T follicular helper cell (primary cell): ENCODE results near the gene CEBPA.
"Not testable (repeated sequence)": the region's sequence is repeated elsewhere in the genome, so short reads cannot be mapped to it uniquely, and the experiment has no call there.

Source experiments
- DNase-seq: peaks from one replicate; pipeline ENCODE4 v3.0.0-alpha.2; 2020; ENCODE audit warnings: low read depth

CEBPA gene

GRCh38 chr19:33324628-33325027, 22.3 kb upstream of the CEBPA start:
- DNase-seq, result no peak

DNA sequence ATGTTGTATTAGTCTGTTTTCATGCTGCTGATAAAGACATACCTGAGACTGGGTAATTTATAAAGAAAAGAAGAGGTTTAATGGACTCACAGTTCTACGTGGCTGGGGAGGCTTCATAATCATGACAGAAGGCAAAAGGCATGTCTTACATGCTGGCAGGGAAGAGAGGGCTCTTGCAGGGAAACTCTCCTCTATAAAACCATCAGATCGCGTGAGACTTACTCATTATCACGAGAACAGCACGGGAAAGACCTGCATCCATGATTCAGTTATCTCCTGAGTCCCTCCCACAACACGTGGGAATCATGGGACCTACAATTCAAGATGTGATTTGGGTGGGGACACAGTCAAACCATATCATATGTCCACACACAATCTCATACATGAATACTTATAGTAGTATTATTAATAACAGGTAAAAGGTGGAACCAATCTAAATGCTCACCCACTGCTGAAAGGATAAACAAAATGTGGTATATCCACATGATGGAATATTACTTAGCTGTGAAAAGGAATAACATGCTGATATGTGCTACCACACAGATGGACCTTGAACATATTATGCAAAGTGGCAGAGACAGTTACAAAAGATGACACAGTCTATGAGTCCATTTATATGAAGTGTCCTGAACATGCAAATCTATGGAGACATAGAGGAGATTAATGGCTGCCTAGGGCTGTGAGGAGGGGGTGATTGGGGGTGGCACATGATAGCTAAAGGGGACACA, 20.9 kb upstream of the CEBPA start:
- DNase-seq, result no peak

DNA sequence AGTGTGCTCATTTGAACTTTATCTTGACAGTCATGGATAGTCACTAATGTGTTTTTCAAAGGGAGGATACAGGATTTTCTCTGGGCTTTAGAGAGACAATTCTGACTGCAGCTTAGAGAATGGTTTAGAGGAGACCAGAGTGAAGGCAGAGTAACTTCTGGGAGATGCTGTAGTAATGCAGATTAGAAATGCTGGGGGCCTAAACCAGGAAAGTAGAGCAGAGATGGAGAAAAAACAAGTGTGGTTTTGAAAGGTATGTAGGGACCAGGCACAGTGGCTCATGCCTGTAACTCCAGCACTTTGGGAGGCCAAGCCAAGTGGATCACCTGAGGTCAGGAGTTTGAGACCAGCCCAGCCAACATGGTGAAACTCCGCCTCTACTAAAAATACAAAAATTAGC, 18.3 kb upstream of the CEBPA start:
- DNase-seq, result no peak

DNA sequence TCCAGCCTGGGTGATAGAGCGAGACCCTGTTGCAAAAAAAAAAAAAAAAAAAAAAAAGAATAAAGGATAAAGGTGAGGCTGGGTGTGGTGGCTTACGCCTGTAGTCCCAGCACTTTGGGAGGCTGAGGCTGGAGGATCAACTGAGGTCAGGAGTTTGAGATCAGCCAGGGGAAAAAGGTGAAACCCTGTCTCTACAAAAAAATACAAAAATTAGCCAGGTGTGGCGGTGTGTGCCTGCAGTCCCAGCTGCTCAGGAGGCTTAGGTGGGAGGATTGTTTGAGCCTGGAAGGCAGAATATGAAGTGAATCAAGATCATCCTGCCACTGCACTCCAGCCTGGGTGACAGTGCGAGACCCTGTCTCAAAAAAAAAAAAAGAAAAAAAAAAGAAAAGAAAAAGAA, 15.7 kb upstream of the CEBPA start:
- DNase-seq, result not testable (repeated sequence)

GRCh38 chr19:33317517-33317916, 15.2 kb upstream of the CEBPA start:
- DNase-seq, result no peak

DNA sequence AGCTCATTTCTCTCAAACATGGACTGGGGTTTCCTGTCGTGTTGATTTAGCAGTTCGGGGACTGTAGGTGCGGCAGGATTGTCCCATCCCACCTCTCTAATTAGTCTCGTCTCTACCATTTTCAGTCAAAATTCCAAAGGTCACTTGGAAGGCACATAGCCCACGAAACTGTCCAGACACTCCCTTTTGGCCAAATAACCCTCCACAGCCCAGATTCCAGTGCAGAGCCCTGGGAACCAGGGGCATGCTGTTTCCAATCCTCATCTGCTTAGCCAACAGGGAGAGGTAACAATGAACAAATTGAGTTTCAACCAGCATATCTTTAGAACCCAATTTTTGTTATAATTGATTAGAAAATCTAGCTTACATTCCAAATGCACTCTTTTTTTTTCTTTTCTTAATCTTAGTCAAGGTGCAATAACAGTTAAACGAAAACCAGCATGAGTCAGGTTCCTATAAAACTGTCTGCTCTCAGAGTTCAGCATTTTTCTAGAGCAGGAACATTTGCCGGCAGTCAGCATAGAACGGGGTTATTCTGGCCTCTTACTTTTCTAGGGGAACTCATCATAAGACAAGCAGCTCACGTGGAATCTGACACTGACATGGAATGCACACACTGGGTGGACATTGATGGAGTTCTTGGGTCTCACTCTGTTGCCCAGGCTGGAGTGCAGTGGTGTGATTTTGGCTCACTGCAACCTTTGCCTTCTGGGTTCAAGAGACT, 14.4 kb upstream of the CEBPA start:
- no peak for DNase-seq

DNA sequence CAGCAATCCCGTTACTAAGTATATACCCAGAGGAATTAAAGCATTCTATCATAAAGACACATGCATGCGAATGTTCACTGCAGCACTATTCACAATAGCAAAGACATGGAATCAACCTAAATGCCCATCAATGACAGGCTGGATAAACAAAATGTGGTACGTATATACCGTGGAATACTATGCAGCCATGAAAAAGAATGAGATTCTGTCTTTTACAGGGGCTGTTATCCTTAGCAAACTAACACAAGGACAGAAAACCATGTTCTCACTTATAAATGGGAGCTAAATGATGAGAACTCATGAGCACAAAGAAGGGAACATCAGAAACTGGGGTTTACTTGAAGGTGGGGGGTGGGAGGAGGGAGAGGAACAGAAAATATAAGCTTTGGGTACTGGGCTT, 10.5 kb upstream of the CEBPA start:
- not testable (repeated sequence) for DNase-seq

DNA sequence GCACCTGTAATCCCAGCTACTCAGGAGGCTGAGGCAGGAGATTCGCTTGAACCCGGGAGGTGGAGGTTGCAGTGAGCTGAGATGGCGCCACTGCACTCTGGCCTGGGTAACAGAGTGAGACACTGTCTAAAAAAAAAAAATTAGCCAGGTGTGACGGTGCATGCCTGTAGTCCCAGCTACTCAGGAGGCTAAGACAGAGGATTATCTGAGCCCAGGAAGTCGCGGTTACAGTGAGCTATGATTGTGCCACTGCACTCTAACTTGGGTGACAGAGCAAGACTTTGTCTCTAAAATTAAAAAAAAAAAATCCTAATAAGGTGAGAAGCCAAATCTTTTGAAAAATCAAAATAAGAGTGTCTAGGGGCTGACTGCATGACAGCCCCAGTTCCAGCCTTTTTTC, 9.7 kb upstream of the CEBPA start:
- DNase-seq, result no peak

DNA sequence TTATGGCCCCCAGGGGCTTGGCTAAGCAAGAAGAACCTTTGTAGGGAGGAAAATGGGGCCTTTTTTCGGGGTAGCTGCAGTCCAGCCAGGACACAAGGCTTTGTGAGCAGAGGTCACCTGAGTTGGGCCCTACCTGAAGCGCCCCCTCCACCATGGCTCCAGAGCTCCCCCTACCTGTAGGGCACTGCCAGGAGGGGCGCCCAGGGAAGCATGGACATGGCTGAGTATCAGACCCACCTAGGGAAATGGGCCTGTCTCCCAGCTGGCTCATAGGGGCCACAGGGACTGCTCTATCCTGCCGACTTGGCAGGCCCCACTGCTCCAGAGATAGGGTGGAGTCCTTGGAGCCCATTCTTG, 9.0 kb upstream of the CEBPA start:
- no peak for DNase-seq

DNA sequence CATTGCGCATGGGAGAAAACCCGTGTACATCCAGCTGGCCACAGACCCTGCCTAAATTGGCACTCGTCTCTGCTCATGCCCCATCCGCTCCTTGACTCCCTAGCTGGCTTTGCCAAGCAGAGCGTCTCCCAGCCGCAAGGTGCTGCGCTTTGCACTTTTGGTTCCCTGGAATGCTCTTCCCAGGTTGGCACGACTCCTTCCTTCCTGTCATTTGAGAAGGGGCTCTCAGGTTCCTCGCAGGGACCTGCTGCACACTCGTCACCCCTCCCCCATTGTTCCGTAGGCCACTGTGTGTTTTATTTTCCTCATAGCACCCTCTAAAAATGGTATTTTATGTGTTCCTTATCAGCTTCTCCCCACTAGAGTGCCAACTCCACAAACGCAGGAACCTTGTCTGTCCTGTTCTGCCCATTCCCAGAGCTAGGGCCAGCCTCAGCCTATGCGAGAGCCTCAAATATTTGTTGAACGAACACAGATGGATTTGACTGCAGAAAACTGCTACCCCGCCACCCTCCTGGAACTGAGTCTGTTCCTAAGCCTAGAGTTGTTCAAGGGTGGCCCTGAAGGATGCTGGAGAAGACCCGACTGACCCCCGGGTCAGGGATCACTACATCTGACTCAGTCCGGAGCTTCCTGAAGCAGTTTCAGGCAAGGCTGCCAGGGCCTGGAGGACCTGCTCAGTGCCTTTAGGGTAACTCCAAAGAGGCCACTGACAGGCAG, 8.4 kb upstream of the CEBPA start:
- DNase-seq, result no peak

DNA sequence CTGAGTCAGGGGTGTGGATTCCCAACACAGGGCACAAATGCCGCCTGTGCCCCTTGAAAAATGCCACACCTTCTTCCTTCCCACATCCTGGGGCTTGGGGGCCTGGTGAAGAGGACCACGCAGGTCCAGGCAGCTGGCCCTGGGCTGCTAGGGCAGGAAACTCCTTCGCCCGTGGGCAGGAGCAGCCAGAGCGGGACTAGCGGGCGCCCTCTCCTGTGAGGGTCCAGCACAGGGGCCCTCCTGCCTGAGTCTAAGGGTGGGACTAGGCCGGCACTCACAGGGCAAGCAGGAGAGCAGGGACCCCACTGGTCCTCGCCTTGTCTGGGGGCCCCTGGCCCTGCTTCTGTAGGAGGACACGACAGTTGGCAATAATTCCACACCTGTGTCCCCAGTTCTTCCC, 7.5 kb upstream of the CEBPA start:
- DNase-seq, result no peak

DNA sequence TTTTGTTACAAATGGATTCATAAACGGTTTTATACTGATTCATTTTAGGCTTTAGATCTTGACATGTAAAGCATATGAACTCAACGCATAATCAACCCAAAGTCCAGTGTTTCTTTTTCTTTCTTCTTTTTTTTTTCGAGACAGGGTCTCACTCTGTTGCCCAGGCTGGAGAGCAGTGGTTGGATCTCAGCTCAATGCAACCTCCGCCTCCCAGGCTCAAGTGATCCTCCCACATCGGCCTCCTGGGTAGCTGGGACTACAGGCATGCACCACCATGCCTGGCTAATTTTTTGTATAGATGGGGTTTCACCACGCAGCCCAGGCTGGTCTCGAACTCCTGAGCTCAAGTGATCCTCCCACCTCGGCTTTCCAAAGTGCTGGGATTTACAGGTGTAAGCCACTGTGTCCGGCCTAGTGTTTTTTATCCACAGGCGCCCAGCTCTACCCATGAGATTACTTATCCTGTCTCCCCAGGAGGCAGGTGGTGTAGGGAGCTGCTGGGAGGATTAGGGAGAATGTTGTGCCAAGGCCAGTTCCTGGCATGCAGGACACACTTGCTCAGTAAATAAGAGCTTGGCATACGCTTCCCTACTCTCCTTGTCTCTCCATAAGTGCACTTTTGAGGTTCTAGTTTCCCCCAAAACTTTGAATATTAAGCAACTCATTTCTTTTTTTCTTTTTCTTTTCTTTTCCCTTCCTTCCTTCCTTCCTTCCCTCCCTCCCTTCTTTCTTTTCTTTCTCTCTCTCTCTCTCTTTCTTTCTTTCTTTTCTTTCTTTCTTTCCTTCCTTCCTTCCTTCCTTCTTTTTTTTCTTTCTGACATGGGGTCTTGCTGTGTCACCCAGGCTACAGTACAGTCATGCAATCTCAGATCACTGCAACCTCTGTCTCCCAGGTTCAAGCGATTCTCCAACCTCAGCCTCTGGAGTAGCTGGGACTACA, 4.8 kb upstream of the CEBPA start:
- DNase-seq, result no peak

DNA sequence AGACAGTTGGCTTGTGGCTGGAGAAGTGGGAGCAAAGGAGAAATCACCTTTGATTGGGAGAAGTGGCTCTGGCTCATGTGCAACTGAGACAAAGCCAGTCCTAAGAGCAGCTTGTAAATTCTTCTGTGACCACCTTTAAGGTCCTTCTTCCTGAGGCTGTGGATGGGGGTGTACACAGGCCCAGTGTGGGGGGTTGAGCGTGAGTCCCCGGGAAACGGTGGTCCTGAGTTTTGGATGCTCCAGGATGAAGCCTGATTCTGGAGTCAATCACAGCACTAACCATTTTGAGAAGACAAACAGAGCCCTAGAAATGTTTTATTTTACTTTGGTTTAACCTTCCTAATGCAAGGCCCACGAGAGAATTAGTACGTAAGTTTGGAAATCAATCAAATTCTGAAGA, 3.9 kb upstream of the CEBPA start:
- DNase-seq, result no peak

DNA sequence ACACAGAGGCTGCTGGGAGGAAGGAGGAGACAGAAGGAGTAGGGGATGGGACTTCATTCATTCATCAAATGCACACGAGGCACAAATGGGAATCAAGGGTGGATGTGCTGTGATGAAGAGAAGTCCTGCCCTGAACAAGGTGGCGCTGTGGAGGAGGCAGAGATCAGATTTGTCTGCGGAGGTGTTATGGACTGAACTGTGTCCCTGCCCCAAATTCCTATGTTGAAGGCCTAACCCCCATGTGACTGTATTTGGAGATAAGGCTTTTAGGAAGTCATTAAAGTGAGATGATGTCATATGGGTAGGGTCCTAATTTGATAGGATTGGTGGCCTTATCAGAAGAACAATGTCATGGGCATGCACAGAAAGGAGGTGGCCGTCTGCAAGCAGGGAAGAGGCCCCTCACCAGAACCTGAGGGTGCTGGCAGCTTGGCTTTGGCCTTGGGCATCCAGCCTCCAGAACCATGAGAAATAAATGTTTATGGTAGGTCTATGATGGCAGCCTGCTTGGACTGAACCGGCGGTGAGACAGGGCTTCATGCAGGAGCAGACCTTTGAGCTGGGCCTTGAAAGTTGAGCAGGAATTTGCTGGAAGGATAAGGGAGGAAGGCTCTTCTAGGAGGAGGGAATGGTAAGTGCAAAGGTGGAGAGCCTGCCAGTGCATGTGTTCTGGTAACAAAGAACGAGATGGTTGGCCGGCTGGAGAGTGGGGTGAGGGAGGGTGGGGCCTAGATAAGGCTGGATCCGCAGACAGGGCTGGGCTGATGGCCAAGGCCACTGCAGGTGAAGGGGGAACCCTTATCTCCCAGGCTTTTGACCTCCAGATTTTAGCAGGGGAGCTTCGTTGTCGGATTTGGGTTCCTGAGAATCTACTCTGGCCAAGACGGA, 2.7 kb upstream of the CEBPA start:
- no peak for DNase-seq

- DNase-seq, result no peak
Observed at GRCh38 chr19:33304371-33304759, 2.0 kb upstream of the CEBPA start.

- DNase-seq, result no peak
Observed at GRCh38 chr19:33303791-33304345, 1.5 kb upstream of the CEBPA start.

DNA sequence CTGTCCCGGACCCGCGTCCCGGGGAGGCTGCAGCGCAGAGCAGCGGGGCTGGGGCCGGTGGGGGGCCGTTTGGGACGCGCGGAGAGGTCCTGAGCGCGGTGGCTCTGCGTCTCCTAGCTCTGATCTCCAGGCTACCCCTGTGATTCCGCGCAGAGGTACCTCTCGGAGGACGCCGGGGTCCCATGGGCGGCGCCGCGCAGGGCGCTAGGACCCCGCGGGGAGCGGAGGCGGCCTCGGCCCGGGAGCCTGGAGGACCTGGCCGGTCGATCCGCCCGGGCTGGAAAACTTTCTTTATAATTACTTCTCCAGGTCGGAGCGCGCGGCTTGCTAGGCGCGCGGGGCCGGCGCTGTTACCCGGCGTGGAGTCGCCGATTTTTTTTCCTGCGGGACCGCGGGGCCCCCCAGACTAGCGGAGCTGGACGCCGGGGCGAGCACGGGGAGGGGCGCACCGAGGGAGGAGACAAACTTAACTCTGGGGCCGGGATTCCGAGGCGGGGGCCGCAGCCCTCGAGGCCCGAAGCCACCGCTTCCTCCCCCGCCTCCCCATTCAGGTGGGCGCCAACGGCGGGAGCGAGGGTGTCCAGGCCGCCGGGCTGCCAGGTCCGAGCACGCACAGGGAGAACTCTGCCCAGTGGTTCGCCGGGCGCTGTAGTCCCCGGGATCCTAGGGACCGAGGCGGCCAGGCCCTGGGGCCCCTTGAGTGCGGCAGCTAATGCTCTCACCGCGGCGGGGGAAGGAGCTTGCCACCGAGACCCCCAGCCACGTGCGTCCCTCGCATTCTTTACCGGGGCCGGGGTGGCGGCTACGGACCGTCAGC, 848 bp upstream of the CEBPA start:
- DNase-seq, result no peak

GRCh38 chr19:33301900-33302174, 497 bp downstream of the CEBPA start:
- DNase-seq, result no peak

GRCh38 chr19:33301144-33301899, 1.0 kb downstream of the CEBPA start:
- no peak for DNase-seq

GRCh38 chr19:33300894-33301143, 1.5 kb downstream of the CEBPA start:
- no peak for DNase-seq
